Skeletal muscle satellite cell (primary cell): ENCODE results near the gene SLC22A23.
A peak's percentile ranks its signal among the peaks of the same experiment; 100 is the strongest.

ENCODE experiments used
- H3K27me3 ChIP-seq: 2 replicates; pipeline ENCODE4 v1.7.0; 2013; ENCODE audit warnings: low read length; ENCODE audit not compliant: control insufficient read depth, insufficient read depth
- H3K36me3 ChIP-seq: 2 replicates; pipeline ENCODE4 v1.7.0; 2013; ENCODE audit warnings: mild to moderate bottlenecking, control low read depth, low read length; ENCODE audit not compliant: insufficient read depth
- H3K4me1 ChIP-seq: 2 replicates; pipeline ENCODE4 v1.7.0; 2013; ENCODE audit warnings: low read length; ENCODE audit not compliant: control insufficient read depth, insufficient read depth
- H3K4me2 ChIP-seq: 2 replicates; pipeline ENCODE4 v1.7.0; 2013; ENCODE audit warnings: mild to moderate bottlenecking, low read length
- H3K4me3 ChIP-seq: 2 replicates; pipeline ENCODE4 v1.7.0; 2013; ENCODE audit warnings: low read length
- H3K9ac ChIP-seq: 2 replicates; pipeline ENCODE4 v1.7.0; 2013; ENCODE audit warnings: mild to moderate bottlenecking, low read depth, low read length, moderate library complexity
- H3K9me3 ChIP-seq: replicated peaks from 2 replicates; pipeline ENCODE4 v1.7.0; 2013; ENCODE audit warnings: mild to moderate bottlenecking, control low read depth, low read length

The SLC22A23 gene

DNA sequence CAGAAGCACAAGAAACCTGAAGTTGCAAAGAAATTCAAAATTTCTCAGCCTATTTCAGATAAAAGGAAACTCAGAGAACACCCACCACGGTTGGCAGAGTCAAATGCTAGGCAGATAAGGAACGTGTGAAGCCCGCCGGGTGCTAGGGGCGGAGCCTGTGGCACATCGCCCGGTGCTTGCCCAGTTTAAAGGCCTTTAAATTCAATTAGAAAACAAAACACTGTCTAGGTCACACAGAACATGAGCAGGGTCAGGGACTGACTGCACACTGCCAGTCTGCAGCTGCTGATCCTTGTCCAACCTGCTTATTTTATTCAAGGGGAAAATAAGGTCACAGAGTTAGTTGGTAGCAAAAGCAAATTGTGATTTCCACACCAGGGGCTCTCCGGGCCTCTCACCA, 122.3 kb downstream of the SLC22A23 start:
- peaks cover 23% of the 10 kb centered on the region for H3K4me1 ChIP-seq
- H3K9me3 ChIP-seq = no peaks in the 10 kb centered on the region
- H3K36me3 ChIP-seq = no peaks in the 10 kb centered on the region
- H3K4me3 ChIP-seq = no peak overlapping the region
- H3K4me2 ChIP-seq = no peak overlapping the region
- H3K27me3 ChIP-seq = peaks cover 3% of the 10 kb centered on the region
- H3K9ac ChIP-seq = no peak overlapping the region

DNA sequence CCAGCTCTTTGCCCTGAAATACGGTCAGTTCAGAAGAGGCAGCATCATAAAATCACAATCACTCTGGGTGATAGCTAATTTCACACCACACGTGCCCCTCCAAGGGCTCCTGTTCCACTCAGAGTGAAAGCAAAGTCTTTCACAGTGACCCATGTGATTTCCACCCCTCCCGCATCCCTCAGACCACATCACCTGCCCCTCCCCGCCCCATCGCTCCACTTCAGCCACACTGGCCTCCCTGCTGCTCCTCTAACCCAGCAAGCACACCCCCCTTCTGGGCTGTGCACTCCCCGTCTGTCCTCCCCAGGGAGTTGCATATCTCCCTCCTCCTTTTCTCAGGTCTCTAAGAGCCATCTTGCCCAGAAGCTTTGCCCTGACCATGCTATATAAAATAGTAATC, 123.6 kb downstream of the SLC22A23 start:
- Histone ChIP-seq H3K4me3 (no peak overlapping the region), H3K4me1 (peaks cover 21% of the 10 kb centered on the region), H3K4me2 (no peak overlapping the region)

DNA sequence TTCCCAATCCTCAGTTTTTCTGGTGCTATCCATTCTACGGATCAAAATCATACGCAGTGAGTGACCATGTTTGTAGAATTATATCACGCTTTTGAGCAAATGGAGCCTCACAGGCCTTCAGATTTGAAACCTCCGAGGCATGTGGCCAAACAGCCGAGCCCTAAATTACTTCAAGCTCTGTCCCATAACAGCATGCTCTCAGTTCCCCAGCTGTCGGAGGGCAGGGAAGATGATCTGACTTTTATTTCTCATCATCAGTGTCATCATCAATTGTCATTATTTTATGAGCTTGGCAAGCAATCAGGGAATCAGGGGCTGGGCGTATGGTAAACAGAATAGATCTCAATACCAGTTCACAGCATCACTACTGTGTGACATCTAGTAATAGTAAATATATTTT, 124.9 kb downstream of the SLC22A23 start:
- Histone ChIP-seq H3K36me3 (no peaks in the 10 kb centered on the region), H3K9ac (no peak overlapping the region), H3K4me2 (no peak overlapping the region)

More for the DNA sequence above, 123.6 kb downstream of the SLC22A23 start:
- H3K9ac ChIP-seq = no peak overlapping the region
- H3K27me3 ChIP-seq = peaks cover 3% of the 10 kb centered on the region
- no peaks in the 10 kb centered on the region for H3K9me3 ChIP-seq
- no peaks in the 10 kb centered on the region for H3K36me3 ChIP-seq

DNA sequence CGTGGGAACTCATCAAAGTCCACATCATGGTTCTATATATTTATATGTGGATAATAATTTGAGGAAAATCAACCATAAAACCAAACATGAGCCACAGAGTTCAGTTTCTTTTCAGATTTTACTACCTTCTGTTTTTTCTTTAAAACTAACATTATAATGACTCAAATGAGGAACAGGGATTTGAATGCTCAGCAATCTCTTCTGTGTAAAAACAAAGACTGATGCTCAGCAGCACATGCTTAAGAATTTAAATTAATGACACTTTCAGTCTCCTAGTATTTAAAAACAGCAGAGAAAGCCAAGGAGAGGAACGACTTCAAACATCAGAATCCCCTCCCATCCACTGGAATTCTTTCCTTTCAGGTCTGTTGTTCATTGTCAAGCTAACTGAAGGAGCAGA, 125.4 kb downstream of the SLC22A23 start:
- H3K4me1 ChIP-seq = peaks cover 18% of the 10 kb centered on the region
- H3K4me2 ChIP-seq = no peak overlapping the region
- H3K36me3 ChIP-seq = no peaks in the 10 kb centered on the region
- H3K9ac ChIP-seq = no peak overlapping the region
- no peak overlapping the region for H3K4me3 ChIP-seq
- H3K9me3 ChIP-seq = no peaks in the 10 kb centered on the region
- H3K27me3 ChIP-seq = peaks cover 3% of the 10 kb centered on the region

More for the DNA sequence above, 124.9 kb downstream of the SLC22A23 start:
- H3K4me1 ChIP-seq = peaks cover 18% of the 10 kb centered on the region
- H3K9me3 ChIP-seq = no peaks in the 10 kb centered on the region
- peaks cover 3% of the 10 kb centered on the region for H3K27me3 ChIP-seq
- no peak overlapping the region for H3K4me3 ChIP-seq

DNA sequence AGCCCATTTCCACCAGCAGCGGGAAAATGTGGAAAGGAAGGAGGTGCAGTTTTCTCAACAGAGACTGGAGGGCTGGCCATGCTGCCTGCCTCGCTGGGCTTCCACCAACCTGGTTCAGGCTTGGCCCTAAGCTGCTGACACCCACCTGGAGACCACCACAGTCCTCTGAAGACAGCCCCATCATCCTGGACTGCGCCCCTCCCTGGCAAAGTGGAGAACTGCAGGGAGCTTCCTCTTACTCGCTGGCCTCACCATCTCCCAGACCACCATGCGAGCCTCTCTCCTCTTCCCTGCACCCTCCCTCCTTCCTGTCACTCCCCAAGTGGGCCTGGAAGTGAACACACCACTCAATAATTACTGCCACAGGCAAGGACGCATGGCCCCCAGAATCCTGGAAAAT, 126.7 kb downstream of the SLC22A23 start:
- Histone ChIP-seq H3K4me2 (no peak overlapping the region), H3K9me3 (no peaks in the 10 kb centered on the region), H3K36me3 (no peaks in the 10 kb centered on the region), H3K4me1 (peaks cover 24% of the 10 kb centered on the region), H3K9ac (no peak overlapping the region), H3K4me3 (no peak overlapping the region), H3K27me3 (peaks cover 3% of the 10 kb centered on the region)

DNA sequence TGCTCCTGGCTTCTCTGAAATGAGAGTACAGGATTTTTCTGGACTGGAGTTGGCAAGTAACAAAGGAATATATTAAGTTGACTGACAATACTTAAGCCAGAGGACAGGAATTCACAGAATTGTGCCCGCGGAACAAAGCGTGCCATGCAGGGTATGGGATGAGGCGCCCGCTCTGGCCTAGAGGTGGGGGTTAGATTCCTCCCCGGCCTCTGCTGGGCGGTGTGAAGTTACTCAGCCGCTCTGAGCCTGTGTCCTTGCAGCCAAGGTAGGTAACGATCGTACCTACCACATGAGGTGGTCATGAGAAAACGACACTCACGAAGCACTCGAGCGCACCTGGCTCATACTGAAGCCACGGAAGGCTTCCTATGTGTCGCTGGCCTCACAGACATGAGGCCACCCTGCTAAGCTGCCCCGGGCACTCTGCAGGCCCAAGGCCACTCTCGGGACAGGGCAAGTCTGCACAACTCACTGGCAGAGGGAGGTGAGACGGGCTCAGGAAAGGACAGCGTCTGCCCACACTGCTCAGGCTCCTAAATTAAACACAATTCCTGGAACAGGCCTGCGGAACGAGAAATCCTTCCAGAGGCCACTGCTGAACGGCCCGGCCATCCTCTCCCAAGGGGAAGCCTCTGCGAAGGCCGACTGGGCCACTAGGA, 127.3 kb downstream of the SLC22A23 start:
- Histone ChIP-seq H3K9ac (no peak overlapping the region), H3K36me3 (no peaks in the 10 kb centered on the region), H3K4me3 (no peak overlapping the region), H3K4me2 (no peak overlapping the region), H3K4me1 (peaks cover 28% of the 10 kb centered on the region), H3K27me3 (peaks cover 3% of the 10 kb centered on the region), H3K9me3 (no peaks in the 10 kb centered on the region)

DNA sequence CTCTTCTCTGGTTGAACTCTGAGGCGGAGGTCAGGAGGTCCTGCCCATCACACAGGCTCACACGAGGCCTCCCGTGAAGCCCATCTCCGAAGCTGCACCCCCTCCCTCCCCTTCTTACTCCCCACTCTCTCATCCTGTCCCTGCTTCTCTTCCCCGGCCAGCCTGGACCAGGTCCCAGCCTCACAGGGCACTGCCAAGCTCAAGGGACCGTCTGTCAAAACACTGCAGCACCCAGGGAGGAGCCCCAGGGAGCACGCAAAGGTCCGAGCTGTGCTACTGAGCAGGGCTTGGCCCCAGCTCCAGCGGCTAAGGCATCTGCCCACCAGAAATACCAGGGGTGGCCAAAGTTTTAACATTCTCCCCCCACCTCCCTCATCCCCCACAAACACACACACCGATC, 128.1 kb downstream of the SLC22A23 start:
- no peak overlapping the region for H3K4me3 ChIP-seq
- H3K9me3 ChIP-seq = no peaks in the 10 kb centered on the region
- peaks cover 3% of the 10 kb centered on the region for H3K27me3 ChIP-seq
- H3K9ac ChIP-seq = no peak overlapping the region
- H3K4me2 ChIP-seq = peak overlapping the region; percentile 44
- H3K4me1 ChIP-seq = peaks cover 33% of the 10 kb centered on the region
- no peaks in the 10 kb centered on the region for H3K36me3 ChIP-seq

DNA sequence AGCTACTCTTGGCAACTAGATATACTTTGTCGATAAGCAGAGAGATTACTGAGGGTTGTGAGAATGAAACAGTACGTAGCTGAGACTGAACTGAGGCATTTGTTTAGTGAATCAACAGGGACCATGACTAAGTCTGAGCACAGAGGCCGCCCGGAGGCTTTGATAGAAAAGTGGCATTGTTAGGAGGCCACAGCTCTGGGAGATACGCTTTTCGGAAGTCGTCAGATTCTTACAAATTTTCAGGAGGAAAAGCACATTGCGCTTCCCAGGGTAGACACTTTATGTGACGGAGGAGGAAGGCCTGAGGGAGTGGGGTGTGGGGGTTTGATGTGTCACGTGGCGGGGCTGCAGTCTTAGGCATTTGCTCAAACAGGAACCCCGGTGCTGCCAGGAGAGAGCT, 128.7 kb downstream of the SLC22A23 start:
- Histone ChIP-seq H3K9ac (peak overlapping the region; percentile 5), H3K4me3 (no peak overlapping the region), H3K9me3 (no peaks in the 10 kb centered on the region), H3K27me3 (peaks cover 3% of the 10 kb centered on the region), H3K4me2 (peak overlapping the region; percentile 44), H3K36me3 (no peaks in the 10 kb centered on the region), H3K4me1 (peaks cover 35% of the 10 kb centered on the region)

DNA sequence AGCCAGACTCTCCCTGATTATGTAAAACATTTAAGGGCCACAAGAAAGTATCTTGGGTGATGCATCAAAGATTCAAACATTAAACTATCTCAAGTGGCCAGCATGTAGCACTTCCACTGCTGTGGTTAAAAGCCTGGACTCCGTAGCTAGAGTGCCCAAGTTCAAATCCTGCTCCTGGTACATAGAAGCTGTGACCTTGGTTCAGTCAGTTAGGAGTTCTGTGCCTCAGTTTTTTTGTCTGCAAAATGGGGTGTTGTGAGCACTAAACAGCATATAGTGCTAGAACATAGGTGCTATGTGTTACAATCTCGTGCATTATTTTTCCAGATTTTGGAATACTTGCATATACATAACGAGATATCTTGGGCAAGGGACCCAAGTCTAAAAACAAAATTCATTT, 129.4 kb downstream of the SLC22A23 start:
- H3K4me3 ChIP-seq = no peak overlapping the region
- H3K36me3 ChIP-seq = no peaks in the 10 kb centered on the region
- H3K27me3 ChIP-seq = peaks cover 3% of the 10 kb centered on the region
- no peaks in the 10 kb centered on the region for H3K9me3 ChIP-seq
- H3K4me1 ChIP-seq = peaks cover 35% of the 10 kb centered on the region
- H3K9ac ChIP-seq = no peak overlapping the region
- no peak overlapping the region for H3K4me2 ChIP-seq

DNA sequence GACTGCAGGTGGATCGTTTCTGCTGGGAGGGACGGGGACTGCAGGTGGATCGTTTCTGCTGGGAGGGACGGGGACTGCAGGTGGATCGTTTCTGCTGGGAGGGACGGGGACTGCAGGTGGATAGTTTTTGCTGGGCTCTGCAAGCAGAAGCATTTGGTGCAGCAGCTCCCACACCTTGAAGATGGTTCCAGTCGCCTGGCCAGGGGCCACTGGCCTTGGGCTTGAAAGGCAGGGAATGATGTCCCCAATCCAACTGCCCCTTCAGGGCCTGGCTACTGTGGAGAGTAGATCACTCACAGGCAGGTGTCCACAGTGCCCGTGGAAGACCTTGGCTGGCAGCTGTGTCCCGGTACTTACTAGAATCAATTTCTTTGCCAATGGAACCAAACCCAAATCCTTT, 129.9 kb downstream of the SLC22A23 start:
- Histone ChIP-seq H3K27me3 (no peaks in the 10 kb centered on the region), H3K9me3 (no peaks in the 10 kb centered on the region), H3K36me3 (no peaks in the 10 kb centered on the region), H3K9ac (no peak overlapping the region), H3K4me3 (no peak overlapping the region), H3K4me2 (no peak overlapping the region), H3K4me1 (peaks cover 35% of the 10 kb centered on the region)

DNA sequence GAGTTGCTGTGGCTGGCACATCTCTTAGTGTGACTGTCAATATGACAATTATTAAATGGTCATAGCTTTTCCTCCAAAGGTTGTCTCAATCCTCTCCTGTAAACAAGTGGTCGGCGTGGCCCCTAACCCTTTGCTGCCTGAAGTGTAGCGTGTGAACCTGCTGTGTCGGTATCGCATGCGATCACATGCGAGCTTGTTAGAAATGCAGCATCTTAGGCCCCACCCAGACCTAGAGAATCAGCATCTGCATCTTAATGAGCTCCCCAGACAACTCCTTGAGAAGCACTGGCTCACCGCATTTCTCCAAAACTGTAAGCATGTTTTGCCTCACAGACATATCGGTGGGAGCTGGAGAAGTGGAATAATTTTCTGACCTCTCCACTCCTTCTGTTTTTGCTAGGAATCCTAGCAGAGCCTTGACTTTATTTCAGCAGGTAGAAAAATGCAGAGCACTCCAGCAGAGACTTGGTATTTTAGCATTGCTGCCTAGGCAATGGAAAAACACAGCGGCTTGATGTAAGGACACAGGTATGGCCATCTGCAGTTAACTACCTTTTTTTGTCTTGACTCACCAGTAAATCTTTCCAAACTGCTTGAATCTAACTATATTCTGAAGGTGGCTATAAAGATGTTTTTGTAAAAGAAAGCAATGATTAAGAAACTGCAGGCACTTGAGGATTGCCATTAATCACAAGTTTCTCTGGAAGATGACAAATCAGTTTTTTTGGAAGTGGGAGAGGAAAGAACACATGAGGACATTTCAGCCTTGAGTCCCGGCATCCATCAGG, 130.5 kb downstream of the SLC22A23 start:
- no peaks in the 10 kb centered on the region for H3K9me3 ChIP-seq
- H3K4me1 ChIP-seq = peaks cover 35% of the 10 kb centered on the region
- no peaks in the 10 kb centered on the region for H3K27me3 ChIP-seq
- H3K4me3 ChIP-seq = no peak overlapping the region
- H3K4me2 ChIP-seq = no peak overlapping the region
- no peak overlapping the region for H3K9ac ChIP-seq
- no peaks in the 10 kb centered on the region for H3K36me3 ChIP-seq

DNA sequence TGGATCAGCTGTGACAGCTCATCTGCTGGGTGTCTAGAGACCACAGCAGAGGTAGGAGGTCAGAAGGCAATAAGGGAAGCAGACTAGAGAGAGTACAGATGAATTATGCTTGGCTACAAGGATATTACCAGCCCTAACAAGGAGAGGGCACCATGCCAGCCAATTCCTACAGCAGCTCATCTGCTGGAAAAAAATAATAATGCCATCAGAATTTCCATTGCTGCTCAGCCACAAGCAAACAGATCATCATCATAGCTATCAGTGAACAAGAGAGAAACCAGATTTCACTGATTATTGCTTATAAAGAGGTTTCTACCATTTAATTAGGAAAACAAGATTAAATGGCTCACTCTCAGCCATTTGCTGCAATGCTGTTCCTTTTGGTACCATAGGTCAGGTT, 131.6 kb downstream of the SLC22A23 start:
- H3K4me3 ChIP-seq = no peak overlapping the region
- H3K36me3 ChIP-seq = no peaks in the 10 kb centered on the region
- no peaks in the 10 kb centered on the region for H3K27me3 ChIP-seq
- no peaks in the 10 kb centered on the region for H3K9me3 ChIP-seq
- peak overlapping the region; percentile 63 for H3K4me2 ChIP-seq
- H3K9ac ChIP-seq = peak overlapping the region; percentile 14
- peaks cover 35% of the 10 kb centered on the region for H3K4me1 ChIP-seq
